Stimulated activated CD4-positive, alpha-beta T cell treated with anti-CD3 and anti-CD28 coated beads, TNF-alpha, amount 100 ng/mL, for 4 hours (primary cell): ENCODE measurements around the gene PLA2G6.
"Not testable (repeated sequence)": the region's sequence is repeated elsewhere in the genome, so short reads cannot be mapped to it uniquely, and the experiment has no call there.

ENCODE experiments used
- DNase-seq, 3 experiments: peaks; one replicate each; pipeline ENCODE4 v3.0.0-alpha.2; 2020; ENCODE audit warnings: low read depth in 3 of 3

The PLA2G6 gene

DNA sequence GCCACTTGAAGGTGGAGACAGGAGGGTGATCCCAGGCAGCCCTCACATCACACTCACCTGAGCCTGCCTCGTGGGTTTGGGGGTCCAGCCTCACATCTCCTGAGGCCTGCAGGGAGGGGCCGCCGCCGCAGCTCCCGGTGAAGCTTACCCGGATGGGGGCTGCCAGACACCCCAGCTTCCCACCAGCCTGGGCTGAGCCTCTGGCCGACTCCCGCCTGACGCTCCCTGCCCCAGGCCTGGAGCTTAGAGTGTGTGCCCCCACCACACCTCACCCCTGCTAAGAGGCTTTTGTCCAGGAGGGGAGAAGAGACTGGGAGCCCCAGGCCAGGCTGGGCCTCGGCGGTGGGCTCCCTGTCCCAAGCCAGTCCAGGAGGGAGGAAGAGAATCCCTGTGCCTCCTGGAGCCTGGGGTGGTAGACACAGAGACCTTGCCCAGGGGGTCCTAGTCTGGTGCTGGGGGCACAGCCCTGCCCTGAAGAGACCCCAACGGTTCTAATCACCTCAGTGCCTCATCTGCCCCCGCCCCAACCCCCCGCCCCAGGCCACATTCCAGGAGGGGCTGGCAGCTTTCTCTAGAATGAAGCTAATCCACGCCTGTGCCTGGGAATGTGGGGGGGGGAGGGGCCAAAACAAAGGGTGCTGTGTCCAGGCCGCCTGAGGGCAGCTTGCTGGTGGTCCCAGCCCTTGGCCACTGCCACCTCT lies 97.5 kb downstream of the PLA2G6 start, which contains the start of gene SLC16A8:
Gene SLC16A8 (minus strand): TSS at position 254 of the 701 bp plus-strand sequence. CDS start 1,311 bp downstream, outside the sequence.
- DNase-seq = no peak

DNA sequence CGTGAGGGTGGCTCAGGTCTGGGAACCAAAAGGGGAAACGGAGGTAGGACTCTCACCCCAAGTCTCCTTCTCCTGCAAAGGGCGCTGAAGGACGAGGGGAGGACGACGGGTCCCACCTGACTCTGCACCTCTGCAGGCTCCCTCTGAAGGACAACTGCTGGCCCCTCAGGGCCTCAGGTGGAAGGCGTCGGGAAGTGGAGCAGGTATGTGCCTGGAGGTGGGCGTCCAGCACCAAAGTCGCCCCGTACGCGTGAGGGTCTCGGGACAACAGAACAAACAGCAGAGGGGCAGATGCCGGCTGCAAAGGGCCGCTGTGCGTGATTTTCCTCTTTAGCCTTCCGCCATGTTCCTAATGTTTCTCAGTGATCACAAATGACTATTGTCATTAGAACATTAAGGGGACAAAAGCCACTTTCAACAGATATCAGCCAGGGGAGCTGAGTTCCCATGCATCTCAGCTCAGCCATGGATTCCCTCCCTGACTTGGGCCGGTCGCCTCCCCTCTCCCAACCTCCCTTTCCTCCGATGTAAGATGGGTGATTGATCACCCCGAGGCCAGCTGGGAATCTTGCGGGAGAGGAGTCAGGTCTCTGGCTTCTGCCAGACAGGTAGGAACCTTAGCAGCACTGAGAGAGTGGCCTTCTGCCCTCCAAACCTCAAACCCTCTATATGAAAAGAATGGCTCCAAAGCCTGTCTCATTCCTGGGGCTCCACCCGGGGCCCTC lies 98.5 kb downstream of the PLA2G6 start:
- DNase-seq = no peak

DNA sequence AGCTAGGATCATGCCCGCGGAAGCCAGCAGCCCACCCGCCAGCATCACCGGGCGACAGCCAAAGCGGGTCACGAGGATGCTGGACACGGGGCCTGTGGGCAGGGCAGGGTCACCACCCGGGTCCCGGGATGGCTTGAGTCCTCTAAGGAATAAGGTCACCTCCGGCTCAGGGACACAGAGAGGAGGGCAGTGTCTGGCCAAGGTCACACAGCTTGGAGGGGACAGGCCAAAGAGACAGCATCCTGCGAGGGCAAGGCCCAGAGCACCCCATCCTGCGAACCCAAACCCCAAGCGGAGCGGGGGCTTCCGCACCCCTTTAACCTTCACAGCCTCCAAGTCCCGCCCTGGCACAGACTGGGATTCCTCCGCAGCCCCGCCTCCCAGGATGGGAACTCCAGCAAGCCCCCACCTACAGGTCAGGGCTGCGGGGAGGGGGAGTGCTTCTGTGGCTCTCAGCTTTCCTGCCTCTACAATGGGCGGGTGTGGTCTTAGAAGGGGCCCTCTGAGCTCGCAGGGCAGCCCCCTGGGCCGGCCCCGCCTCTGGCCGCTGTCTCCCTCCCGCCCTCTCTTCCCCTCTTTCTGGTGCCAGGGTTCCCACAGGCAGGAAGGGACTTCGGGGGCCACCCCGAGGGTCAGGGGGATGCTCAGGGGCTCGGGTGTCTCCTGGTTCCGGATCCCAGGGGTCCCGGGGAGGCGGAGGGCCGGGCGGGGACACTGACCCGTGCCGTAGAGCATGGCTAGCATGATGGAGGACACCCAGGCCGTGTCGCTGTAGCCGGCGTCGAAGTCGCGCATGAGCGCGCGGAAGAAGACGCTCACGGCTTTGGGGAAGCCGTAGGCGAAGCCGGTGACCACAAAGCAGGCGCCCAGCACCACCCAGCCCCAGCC lies 99.4 kb downstream of the PLA2G6 start:
- no peak for DNase-seq

DNA sequence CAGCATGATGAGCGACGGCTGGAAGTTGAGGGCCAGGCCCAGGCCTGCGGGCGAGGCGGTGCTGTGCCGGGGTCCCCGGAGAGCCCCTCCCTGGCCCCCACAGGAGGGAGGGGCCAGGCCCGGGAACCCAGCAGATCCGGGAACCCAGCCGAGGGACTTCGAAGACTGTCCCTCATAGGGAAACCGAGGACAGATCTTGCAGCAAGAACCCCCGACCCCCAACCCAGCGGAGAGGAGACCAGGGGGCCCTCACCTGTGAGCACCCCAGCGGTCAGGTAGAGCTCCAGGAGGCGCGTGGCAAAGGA lies 100.0 kb downstream of the PLA2G6 start:
- DNase-seq = no peak

DNA sequence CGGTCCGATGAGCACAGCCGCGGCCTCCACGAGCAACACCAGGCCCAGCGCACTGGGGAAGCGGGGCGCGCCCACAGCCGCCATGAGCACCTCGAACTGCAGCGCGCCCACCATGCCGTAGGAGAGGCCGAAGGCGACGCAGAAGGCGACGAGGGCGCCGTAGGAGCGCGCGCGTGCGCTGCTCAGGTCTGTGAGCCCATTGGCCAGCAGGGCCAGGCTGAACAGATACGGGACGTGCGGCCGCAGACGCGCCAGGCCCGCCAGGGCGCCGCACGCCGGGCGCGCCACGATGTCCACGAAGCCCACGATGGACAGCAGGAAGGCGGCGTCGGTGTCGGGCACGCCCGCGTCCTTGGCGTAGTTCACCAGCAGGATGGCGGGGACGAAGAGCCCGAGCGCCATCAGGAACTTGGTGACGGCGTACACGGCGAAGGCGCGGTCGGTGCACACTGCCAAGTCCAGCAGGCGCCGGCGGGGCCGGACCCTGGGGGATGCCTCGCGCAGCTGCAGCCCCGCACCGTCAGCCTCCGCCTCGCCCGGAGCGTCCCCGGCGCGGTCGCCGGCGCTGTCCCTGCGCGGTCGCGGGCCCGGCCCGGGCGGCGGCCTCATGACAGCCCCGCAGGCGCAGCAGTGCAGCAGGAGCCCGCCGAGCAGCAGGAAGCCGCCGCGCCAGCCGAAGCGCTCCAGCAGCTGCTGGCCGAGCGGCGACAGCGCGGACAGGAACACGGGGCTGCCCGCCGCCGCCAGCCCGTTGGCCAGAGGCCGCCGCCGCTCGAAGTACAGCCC lies 100.6 kb downstream of the PLA2G6 start:
- DNase-seq = no peak

DNA sequence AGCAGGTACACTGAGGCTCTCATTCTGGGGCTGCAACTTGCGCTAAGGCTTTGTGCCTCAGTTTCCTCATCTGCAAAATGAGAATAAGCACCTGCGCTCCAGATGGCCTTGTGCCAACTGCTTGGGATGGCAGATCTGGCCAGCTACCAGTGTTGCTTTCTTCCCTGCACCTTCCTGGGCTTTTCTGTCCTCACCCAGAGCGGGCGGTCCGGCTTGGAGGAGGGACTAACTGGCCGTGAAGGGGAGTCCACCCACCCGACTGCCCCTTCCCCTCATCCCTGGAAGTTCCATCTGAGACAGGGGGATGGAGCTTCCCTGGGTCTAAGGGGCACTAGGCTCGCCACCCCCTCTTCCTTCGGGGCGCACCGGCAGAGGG lies 101.2 kb downstream of the PLA2G6 start:
- no peak for DNase-seq

DNA sequence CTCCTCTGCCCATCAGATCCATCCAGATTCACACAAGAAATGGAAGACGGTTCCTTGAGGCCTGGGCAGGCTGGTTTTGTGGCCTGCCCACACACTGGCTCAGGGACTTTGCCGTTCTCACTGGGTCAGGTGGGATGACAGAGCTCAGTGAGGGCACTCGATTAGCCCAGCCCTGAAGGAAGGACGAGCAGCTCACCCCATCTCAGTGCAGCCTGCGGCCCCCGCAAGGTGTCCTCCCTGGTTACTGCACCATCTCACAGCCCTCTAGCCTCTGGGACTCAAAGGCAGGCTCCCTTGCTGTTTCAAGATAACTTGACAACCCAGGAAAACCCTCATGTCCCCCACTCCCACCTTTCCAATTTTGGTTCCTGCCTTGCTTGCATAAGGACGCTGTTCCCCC lies 101.8 kb downstream of the PLA2G6 start:
- DNase-seq = no peak

DNA sequence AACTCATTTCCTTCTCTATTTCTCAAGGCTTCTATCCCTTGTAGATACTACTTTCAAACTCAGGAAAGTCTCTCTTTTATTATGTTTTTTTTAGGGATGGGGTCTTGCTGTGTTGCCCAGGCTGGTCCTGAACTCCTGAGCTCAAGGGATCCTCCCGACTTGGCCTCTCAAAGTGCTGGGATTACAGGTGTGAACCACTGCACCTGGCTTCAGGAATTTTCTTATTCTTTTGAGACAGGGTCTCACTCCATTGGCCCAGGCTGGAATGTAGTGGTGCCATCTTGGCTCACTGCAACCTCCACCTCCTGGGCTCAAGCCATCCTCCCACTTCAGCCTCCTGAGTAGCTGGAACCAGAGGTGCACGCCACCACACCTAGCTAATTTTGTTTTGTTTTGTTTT lies 102.4 kb downstream of the PLA2G6 start:
- not testable (repeated sequence) for DNase-seq

DNA sequence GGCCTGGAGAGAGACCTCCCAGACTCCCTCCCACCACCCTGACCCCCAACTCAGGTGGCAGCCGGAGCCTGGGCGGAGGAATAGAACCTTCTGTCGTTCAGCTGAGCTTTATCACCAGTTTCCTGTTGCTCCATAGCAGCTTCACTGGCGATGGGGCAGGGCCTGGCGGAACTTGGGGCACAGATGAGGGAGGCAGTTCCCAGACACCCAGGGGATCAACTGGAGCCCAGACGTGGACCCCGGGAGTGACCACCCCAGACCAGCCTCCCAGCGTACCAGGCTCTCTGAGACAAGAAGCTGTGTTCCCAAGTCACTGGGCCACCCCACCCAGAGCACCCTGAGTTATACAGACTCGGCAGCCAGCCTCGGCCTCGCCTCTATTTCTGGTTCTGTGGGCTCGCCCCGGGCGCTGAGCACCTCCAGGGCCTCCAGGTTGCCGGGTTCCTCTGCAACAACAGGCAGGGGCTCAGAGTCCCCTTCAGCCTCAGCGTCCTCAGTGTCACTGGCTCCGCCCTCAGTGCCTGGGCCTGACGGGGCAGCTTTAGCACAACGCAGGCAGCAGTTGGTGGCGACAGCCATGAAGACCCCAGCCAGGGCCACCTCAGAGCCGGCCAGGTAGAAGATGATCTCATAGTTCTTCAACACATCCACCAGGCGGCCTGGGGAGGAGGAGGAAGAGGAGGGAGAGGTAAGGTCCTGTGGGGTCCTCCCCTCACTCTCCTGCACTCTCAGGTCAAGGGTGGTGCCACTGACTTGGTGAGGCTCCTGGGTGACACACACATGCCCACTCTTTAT lies 103.4 kb downstream of the PLA2G6 start:
- DNase-seq = no peak

DNA sequence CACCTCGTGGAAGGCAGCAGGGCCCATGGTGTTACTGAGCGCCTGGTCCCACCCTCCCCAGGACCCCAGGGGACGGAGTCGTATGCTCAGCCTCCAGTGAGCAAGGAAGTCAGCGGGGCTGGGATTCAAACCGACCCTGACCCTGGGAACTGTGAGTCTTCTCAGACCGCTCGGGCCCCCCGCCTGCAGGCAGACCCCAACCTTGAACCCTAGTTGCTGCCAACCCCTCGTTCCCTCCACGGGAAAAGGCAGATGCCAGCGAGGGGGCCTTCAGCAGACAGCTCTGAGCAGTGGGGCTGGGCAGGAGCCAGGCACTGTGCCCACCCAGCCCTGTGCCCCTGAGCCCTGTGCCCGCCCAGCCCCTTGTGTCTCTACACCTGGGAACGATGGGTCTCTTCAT lies 104.0 kb downstream of the PLA2G6 start:
- DNase-seq = no peak

DNA sequence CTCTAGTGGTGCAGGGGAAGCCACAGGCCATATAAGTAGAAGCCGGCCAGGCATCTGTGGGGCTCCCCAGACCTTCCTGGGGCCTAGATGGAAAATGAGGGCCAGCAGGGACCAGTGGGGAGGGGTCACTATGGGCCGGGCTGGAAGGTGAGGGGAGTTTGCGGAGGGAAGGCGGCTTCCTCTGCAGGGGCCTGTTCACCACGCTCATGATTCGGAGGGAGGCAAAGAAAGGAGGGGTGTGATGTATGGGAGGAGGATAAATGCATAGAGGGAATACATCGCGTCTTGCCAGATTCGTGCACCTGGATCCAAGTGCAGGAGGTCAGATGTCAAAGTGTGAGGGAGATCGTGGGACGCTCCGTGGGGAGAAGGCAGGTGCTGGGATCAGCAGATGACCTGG lies 104.5 kb downstream of the PLA2G6 start:
- no peak for DNase-seq

DNA sequence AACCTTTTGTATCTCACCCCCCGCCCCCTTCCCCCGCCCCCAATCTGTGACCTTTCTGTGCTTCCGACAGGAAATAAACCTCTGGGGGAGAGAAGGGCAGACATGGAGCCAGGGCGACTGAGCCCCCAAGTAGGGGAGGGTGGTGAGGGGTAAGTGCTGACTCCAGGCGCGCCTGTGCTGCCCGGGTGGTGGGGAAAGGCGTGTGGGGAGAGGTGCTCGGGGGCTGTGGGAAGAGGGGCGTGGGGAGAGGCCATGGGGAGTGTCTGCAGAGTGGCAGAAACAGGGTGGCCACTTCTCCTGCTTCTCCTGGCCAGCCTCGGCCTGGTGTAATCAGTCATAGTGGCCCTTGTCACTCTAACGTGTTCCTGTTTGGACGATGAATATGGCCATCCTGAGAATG lies 105.7 kb downstream of the PLA2G6 start:
- no peak for DNase-seq

DNA sequence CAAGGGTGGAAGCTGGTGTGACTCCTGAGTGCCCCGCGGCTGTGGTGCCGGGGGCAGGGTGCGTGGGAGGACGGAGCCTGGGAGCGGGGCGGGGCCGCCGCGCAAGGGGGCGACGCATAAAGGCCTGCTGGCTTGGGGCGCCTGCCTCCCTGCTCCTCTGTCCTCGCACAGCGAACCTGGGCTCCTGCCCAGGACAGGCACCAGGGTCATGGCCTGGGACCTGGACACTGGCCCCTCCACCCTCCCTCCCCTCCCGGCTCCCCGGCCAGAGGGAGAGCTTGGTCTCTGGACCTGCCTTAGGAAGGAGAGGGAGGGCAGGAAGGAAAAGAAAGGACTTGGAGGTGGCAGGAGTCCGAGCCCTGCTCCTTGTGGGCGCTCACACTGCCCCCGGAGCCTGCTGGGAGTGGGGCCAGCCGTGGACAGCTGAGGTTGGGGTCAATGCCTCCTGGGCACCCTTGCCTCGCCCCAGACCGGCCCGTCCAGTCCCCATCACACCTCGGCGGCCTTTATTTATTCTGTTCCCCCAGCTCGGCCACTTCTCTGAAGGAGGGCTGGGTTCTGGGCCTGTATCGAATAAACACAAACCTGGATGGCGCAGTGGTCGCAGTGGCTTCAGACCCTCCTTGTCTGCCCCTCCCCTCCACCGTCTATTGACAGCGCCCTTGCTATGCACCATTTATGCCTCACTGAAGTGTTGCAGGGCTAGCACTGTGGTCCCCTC lies 106.4 kb downstream of the PLA2G6 start:
- no peak for DNase-seq

DNA sequence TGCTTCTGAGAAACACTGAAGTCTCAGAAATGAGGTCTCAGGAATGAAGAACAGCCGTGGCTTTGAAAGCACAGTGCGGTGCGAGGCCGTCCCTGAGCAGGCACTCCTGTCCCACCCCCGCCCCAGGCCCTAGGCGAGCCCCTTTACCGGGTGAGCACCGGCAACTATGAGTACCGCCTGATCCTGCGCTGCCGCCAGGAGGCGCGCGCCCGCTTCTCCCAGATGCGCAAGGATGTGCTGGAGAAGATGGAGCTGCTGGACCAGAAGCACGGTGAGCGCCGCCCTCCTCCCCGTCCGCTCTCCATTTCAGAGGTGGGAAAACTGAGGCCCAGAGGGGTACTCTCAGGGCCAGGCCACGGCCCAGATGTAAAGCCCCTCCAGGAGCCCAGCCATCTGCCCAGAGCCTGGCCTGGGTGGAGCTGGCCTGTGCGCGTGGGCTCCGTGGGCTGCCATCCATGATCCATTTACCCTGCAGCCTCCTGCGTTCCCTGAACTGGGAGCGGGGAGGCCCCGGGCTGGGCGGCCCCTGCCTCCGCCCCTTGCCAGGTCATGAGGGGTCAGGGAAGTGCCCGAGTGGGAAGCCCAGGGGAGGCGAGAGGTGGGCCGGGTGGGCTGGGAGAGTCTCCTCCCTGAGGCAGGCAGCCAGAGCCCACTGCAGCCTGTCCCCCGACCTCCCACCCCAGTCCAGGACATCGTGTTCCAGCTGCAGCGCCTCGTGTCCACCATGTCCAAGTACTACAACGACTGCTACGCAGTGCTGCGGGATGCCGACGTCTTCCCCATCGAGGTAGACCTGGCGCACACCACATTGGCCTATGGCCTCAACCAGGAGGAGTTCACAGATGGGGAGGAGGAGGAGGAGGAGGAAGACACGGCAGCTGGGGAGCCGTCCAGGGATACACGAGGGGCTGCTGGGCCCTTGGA lies 107.2 kb downstream of the PLA2G6 start:
- no peak for DNase-seq

DNA sequence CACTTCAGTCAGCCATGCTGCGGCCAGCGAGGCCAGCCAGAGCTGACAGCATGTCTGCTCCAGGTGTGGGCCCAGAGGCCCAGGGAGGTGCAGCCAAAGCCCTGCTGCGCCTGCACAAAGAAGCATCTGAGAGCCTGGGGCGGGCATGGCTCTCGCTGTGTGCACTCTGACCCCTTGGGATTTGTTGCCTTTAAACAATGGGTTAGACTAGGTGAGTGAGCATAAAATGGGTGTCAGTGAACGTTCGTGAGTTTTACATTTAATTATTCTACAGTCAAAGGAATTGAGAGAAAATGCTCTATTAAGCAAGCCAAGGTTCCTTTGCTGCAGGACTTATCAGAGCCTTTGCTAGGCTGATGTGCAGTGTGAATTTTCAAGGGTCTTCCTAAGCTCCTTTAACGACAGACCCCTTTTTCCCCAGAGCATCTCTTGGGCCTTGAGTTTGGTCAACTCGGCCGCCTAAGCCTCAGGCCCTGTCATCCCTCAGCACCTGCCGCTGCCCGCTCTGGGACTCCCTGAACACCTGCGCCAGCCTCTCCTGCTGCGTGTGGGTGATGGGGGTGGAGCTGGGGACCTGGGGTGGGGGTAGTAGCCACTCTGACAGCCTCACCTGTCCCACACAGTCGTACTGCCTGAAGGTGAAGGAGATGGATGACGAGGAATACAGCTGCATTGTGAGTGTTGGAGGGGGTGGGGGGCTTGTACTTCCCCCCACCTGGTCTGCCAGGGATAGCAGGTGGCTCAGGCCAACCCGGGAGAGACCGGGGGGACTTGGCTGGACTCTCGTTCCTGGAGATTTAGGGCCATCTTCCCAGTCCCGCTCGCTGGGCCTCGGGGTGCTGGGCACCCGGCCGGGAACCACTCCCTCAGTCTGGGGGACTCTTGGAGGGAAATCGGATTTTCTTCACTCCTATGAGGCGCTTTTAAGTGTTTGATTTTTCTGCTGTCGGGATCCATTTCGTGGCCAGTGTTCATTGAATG lies 108.2 kb downstream of the PLA2G6 start:
- no peak for DNase-seq

DNA sequence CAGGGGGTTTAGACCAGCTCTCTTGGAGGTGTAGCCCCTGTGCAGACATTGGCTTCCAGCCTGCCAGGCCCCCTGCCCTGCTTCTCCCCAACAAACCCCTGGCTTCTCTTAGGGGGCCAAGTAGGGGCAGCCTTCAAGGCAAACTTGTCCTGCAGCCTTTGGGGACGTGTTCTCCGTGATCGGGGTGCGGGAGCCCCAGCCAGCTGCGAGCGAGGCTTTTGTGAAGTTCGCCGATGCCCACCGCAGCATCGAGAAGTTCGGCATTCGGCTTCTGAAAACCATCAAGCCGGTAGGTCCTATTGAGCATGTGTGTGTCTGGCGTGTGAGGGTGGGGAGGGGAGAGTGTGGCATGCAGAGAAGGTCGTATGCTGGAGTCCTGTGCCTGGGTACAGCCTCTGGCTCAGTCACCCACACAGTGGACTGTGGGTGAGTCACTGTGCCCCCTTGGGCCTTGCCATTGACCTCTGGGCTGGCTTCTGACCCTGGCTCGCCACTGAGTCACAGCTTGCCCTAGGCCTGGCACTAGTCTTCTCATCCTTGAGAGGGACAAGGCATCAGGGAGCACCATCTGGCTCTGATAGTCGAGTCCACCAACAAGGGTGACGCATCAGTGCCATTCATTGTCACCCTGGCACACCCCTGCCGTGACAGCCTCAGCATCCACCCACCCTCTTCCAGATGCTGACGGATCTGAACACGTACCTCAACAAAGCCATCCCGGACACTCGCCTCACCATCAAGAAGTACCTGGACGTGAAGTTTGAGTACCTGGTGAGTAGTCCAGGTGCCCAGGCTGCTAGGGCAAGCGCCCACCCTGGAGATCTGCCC lies 109.1 kb downstream of the PLA2G6 start:
- no peak for DNase-seq
